OCI-M1 (cell line): ENCODE measurements around the gene PINLYP.
A peak's percentile ranks its signal among the peaks of the same experiment; 100 is the strongest.

Experiments
- DNase-seq: peaks from one replicate; lab custom pipeline; 2025; lab: John Stamatoyannopoulos, UW

The PINLYP gene

GRCh38 chr19:43606569-43607229 is 31.1 kb downstream of the PINLYP start:
- DNase-seq: no peak

GRCh38 chr19:43607238-43608205 is 31.9 kb downstream of the PINLYP start:
- DNase-seq: no peak

GRCh38 chr19:43609872-43610271 is 34.3 kb downstream of the PINLYP start:
- DNase-seq: no peak

- no peak for DNase-seq
Measured at GRCh38 chr19:43610493-43610892, 34.9 kb downstream of the PINLYP start.

- DNase-seq: no peak
Measured at GRCh38 chr19:43611788-43612187, 36.2 kb downstream of the PINLYP start, which contains the start of gene SRRM5. SRRM5 (plus strand) TSS chr19:43612088; CDS start chr19:43612122, 34 bp downstream.

GRCh38 chr19:43612374-43612773 is 36.8 kb downstream of the PINLYP start:
- DNase-seq: no peak

GRCh38 chr19:43616306-43616705 is 40.7 kb downstream of the PINLYP start:
- peak; percentile 25 for DNase-seq

- no peak for DNase-seq
Measured at GRCh38 chr19:43616954-43617353, 41.4 kb downstream of the PINLYP start.

GRCh38 chr19:43618921-43619261 is 43.3 kb downstream of the PINLYP start:
- DNase-seq: peak; percentile 94

- peak; percentile 97 for DNase-seq
Measured at GRCh38 chr19:43619262-43620060, 43.9 kb downstream of the PINLYP start, which contains the start of gene ZNF428. ZNF428 (minus strand) TSS chr19:43619629; CDS start chr19:43614304, 5,325 bp downstream.

- no peak for DNase-seq
Measured at GRCh38 chr19:43620061-43621001, 44.7 kb downstream of the PINLYP start.

- no peak for DNase-seq
Measured at GRCh38 chr19:43622070-43622469, 46.5 kb downstream of the PINLYP start.

GRCh38 chr19:43622956-43623355 is 47.4 kb downstream of the PINLYP start:
- DNase-seq: no peak

- DNase-seq: no peak
Measured at GRCh38 chr19:43623889-43624670, 48.5 kb downstream of the PINLYP start.

- peak; percentile 81 for DNase-seq
Measured at GRCh38 chr19:43624933-43625332, 49.3 kb downstream of the PINLYP start.

GRCh38 chr19:43625918-43626579 is 50.4 kb downstream of the PINLYP start:
- peak; percentile 94 for DNase-seq

GRCh38 chr19:43626838-43627237 is 51.2 kb downstream of the PINLYP start:
- DNase-seq: no peak

GRCh38 chr19:43628646-43629326 is 53.2 kb downstream of the PINLYP start:
- no peak for DNase-seq

GRCh38 chr19:43631491-43631890 is 55.9 kb downstream of the PINLYP start:
- DNase-seq: no peak
